Heart left ventricle (tissue), 13 donors: Measurements from ENCODE around the gene RSU1.

ENCODE experiments used
- CTCF ChIP-seq, 12 donors: fragments of 200-600 bp; sonication (generic) in 4 of 12; IDR thresholded peaks; one replicate each; pipeline versions ENCODE4 v1.5.0 to v1.8.0; 2018 to 2022; ENCODE audit warnings: antibody characterized with exemption in 12 of 12, mild to moderate bottlenecking in 5 of 12
- POLR2A ChIP-seq, 2 donors: fragments of 450-650 bp; IDR thresholded peaks; one replicate each; pipeline ENCODE4 v1.6.1; 2017; ENCODE audit warnings: antibody characterized with exemption in 2 of 2, mild to moderate bottlenecking in 2 of 2, moderate library complexity in 2 of 2
- donor health status: ischemic (EF 13 %, LVEDD 7.1; RV severe dilation, severe dysfunction).
- donor health status: DM: no; HTN: yes; CAD: no.
- donor health status: DM: no; HTN: no; CAD: no.
- donor health status: ischemic (EF 25% LVEDD 6.9; RV normal size, moderate dysfunction).
- donor health status: ischemic (EF 25% LVEDD 5.7; RV mildly dilated, moderate dysfunction).
- donor health status: ischemic (EF 35%, LVEDD 5.7; RV mildly dilated, moderate dysfunction).
- donor health status: nonischemic (EF 11% LVEDD 7.7; RV severe dilation, severe dysfunction).
- donor health status: DM: yes; HTN: yes; CAD: no.
- donor health status: PGD.
- donor health status: ischemic (EF 29% LVEDD 5.4; RV normal size, mild dysfunction).
- donor health status: nonischemic (EF 23%, LVEDD 6.1; RV moderate dilation, normal function).

- no peak for TF ChIP-seq CTCF (IDR thresholded peaks at IDR 0.05)
- TF ChIP-seq POLR2A (IDR thresholded peaks at IDR 0.05) = no peak
Measured at GRCh38 chr10:16713290-16713689, 103.9 kb downstream of the RSU1 start.
